NCI-H524 treated with DMSO at 0.1 percent for 48 hours (cell line): ENCODE results near the gene UBE3D.

ENCODE experiments used
- DNase-seq: peaks from one replicate; lab custom pipeline; 2025; lab: John Stamatoyannopoulos, UW

UBE3D gene, protein sequence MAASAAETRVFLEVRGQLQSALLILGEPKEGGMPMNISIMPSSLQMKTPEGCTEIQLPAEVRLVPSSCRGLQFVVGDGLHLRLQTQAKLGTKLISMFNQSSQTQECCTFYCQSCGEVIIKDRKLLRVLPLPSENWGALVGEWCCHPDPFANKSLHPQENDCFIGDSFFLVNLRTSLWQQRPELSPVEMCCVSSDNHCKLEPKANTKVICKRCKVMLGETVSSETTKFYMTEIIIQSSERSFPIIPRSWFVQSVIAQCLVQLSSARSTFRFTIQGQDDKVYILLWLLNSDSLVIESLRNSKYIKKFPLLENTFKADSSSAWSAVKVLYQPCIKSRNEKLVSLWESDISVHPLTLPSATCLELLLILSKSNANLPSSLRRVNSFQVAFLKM

GRCh38 chr6:83065511-83066192 is at the start of gene UBE3D:
Gene UBE3D, minus strand, starts transcription at chr6:83065841. Its CDS starts 123 bp downstream, at chr6:83065718.
- peak; percentile 40 for DNase-seq

- no peak for DNase-seq
Measured at GRCh38 chr6:83114164-83114563, 48.5 kb upstream of the UBE3D start.

- DNase-seq, result no peak
Measured at GRCh38 chr6:83113258-83113657, 47.6 kb upstream of the UBE3D start.

DNA sequence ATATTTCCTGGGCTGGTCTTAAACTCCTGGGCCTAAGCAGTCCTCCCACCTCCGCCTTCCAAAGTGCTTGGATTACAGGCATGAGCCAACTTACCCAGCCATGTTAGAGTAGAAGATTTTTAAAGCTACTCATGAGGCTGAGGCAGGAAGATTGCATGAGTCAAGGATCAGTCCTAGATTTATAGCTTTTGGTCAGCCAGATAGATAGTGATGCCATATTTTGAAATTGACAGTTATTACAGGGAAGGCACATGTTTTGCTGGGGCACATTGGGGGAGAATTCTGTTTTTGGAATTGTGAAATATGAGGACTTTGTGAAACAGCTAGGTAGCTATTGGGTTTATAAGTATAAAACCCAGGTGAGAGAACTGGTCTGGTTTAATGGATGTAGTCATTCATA is 42.7 kb upstream of the UBE3D start:
- no peak for DNase-seq

GRCh38 chr6:83098589-83098988 is 32.9 kb upstream of the UBE3D start:
- DNase-seq, result no peak

DNA sequence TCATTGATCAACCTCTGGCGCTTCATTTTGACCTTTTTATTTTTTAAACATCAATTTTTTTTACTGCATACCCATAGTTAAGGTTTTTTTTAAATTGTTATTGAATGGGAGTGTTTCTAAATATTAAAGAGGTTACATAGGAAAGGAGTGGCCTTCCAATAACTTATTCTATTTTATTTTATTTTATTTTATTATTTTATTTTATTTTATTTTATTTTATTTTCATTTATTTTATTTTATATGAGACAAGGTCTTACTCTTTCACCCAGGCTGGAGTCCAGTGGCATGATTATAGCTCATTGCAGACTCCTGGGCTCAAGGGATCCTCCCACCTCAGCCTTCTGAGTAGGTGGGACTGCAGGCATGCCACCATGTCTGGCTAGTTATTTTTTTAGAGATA is 32.0 kb upstream of the UBE3D start:
- no peak for DNase-seq

DNA sequence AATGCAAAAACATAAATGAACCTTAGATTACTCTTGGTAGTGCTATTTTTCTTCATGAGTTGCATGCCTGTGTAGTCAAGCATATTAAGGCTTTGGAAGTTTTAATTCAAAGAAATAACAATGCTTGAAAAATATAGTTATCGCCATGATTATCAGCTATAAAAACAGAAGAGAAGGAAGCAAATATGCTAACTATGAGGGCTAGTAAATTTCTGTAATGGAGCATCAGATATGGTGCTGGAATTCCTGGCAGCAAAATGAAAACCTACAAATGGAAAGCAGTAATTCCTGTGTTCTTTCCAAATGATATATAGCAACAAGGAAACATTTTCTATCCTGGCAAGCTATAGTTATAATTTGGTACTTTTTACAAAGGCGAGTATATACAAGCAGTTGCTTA is 31.6 kb upstream of the UBE3D start:
- no peak for DNase-seq

DNA sequence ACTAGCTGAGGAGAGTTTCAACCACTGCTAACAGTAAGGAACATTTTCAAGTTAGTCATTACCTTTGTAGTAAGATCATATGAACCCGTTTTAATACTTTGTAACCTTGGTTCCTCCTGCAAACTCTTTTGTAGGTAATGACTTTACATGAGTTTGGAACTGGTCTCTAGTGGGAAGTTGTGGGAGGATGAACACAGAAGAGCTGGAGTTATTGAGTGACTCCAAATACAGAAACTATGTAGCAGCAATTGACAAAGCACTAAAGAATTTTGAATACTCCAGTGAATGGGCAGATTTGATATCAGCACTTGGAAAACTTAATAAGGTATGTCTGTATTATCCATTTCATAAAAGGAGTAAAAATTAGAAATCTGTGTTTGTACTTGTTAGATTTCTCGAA is 31.1 kb upstream of the UBE3D start:
- DNase-seq, result no peak

GRCh38 chr6:83092756-83093399 is 27.2 kb upstream of the UBE3D start:
- DNase-seq, result no peak

DNA sequence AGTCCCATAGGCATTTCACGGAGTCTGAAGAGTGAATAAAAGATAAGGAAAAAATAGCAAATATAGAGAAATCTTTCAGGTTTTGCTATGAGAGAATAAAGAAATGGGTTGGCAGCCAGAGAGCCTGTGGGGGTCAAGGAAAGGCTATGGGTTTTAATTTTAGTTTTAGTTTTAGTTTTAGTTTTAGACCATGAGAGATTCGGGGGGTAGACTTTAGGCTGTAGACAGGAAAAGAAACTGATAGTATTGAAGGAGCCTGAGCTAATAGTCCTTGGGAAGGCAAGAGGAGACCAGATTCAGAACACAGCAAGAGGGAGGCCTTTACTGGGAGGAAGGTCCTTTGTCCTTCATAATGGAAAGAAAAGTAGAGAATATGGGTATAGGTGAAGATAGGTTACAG is 21.1 kb upstream of the UBE3D start:
- no peak for DNase-seq

- DNase-seq, result no peak
Measured at GRCh38 chr6:83083476-83083875, 17.8 kb upstream of the UBE3D start.

DNA sequence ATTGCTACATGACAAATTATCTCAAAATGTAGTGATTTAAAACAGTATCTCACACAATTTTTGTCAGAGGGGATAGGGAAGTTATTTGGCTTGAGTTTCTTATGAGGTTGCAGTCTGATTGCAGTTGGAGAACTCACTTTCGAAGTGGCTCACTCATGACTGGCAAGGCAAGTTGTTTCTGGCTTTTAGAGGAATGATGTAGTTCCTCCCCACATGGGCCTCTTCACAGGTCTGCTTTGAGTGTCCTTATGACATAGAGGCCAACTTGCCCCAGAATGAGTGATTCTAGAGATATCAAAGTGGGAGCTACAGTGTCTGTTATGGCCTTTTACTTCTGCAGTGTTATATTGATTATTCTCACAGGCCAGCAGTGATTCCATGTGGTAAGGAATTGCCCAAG is 8.0 kb upstream of the UBE3D start:
- no peak for DNase-seq

GRCh38 chr6:83072726-83073125 is 7.1 kb upstream of the UBE3D start:
- DNase-seq, result no peak

- DNase-seq, result no peak
Measured at GRCh38 chr6:83071707-83072106, 6.1 kb upstream of the UBE3D start.

DNA sequence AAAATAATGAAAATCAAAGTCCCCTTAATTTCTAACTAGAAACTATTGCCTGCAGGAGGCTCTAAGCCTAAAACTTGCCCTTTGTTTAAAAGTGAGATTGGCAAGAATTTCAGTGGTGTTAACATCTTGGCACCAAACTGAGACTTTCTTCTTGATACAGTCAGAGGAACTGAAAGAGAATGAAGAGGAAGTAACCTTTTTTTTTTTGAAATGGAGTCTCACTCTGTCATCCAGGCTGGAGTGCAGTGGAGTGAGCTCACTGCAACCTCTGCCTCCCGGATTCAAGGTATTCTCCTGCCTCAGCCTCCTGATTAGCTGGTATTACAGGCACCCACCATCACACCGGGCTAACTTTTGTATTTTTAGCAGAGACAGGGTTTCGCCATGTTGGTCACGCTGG is 5.4 kb upstream of the UBE3D start:
- no peak for DNase-seq

DNA sequence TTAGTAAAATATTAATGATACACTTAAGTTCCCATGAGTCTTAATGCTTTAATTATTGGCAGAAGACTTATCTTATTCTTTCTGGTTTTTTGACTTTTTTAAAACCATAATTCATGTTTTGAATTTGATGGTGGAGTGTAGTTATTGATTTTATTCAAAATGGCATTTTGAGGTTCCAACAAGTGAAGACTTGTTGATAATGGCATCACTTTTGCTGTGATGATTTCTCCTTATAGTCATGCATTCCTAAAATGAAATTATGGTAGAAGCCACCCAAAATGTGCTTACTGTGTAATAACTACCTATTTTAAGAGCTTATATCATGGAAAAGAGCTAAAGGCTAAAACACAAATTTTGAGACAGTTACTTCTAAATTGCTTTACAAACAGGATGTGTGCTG is 4.0 kb upstream of the UBE3D start:
- DNase-seq, result no peak

DNA sequence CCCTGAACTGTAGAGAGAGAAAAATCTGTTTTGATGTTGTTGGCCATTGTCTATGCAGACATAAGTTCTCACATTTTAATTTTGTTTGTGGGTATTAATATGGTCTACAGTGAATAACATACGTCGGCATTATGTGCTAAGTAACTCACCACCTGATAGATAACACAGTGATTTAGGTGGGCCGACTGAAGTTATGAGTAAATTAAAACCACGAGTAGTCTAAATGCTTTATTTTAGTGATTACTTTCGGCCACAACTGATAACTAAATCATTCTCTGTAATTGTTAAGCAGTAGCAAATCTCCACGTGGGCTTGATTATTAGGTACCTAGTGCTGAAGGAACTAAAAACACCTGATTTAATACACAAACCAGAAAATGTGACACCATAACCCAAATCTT is 3.0 kb upstream of the UBE3D start:
- DNase-seq, result no peak

- DNase-seq, result peak; percentile 59
Measured at GRCh38 chr6:83067448-83068439, 2.1 kb upstream of the UBE3D start, which contains the start of gene DOP1A. Gene DOP1A, plus strand, starts transcription at chr6:83067671. Its CDS starts 29,307 bp downstream, at chr6:83096978.

DNA sequence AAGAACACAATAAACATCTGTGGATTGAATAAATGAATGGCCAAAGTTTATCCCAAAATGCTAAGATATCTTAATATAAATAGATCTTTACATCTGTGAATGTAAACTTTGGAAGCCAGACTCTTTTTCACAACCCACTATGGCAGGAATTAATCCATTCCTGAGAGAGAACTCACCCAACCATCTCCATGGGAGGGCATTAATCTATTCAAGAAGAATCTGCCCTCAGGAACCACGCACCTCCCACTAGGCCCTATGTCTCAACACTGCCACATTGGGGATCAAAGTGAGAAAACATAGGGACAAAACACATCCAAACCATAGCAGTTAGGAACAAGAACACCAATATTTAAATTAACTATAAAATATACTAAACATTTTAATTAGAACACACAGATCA is 3.4 kb downstream of the UBE3D start:
- DNase-seq, result no peak

DNA sequence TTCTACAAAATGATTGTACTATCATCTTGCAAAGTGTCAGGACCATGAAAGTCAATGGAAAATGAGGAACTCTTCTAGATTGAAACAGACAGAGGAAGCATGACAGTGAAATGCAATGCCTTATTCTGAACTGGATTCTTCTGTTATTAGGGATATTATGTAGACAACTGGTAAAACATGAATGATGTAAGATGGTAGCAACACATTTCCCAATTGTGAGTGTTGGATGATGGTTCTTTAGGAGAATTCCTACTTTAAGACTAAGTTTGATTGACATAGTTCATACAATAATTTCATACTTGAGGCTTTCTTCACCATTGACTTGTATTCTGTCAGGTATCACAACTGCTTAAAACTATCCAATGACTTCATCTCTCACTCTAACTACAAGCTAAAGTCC is 4.5 kb downstream of the UBE3D start:
- no peak for DNase-seq

DNA sequence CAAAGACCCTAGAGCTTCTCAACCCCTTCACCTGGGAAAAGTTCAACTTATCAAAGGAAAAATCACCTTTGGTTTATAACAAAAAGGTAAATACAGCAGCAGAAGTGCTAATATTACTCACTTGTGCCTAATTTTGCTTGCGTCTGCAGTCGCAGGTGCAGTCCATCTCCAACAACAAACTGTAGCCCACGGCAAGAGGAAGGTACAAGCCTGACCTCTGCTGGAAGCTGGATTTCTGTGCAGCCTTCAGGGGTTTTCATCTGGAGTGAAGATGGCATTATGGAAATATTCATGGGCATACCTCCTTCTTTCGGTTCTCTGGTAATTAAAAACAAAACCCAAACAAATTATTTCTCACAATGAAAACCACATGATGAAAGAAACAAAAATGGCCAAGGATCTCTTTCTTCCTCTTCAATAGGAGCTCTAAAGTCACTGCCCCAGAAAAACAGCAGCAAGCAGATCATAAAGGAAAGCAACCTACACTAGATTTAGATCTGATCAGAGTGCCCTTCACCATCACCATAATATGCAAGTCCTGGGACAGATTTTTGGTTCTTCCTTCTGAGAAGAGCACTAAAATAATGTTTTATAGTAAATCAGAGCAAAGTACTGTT is 7.8 kb downstream of the UBE3D start:
- DNase-seq, result no peak
